ENCODE measurements around the gene REPIN1.

Gene REPIN1

DNA sequence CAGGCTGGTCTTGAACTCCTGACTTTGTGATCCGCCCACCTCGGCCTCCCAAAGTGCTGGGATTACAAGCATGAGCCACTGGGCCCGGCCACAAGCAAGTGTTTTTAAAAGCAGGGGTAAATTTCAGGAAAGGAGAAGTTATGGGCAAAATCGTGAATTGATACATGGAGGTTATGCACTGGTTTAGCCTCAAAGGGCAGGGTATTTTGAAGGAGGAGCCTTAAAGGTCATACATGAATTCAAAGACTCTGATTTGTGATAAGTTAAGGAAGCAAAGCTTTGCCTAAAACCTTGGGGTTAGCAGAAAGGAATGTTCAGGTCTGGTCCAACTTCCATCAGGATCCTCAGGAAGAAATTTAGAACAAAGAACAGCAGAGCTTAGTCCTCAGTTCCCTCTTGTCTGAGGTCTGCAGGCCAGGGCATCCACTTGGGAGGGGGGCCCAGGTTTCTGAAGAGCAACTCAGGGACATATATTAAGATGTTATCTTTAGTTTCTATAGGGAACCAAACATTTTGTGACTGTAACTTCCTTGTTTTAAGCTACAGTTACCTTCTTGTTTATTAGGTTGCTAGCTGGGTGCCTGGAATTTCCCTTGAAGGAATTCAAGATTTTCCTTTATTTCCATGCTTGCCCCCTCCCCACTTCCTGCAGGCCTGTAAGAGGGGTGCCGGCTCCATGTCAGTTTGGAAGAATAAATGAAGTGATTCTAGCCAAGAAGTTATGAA lies 2.8 kb upstream of the REPIN1 start:
- no peak for DNase-seq (ENCODE audit: low read depth)
- no peak overlapping the region for H3K4me3 ChIP-seq (ENCODE audit: low read length)
- TF ChIP-seq, protein P1, sequence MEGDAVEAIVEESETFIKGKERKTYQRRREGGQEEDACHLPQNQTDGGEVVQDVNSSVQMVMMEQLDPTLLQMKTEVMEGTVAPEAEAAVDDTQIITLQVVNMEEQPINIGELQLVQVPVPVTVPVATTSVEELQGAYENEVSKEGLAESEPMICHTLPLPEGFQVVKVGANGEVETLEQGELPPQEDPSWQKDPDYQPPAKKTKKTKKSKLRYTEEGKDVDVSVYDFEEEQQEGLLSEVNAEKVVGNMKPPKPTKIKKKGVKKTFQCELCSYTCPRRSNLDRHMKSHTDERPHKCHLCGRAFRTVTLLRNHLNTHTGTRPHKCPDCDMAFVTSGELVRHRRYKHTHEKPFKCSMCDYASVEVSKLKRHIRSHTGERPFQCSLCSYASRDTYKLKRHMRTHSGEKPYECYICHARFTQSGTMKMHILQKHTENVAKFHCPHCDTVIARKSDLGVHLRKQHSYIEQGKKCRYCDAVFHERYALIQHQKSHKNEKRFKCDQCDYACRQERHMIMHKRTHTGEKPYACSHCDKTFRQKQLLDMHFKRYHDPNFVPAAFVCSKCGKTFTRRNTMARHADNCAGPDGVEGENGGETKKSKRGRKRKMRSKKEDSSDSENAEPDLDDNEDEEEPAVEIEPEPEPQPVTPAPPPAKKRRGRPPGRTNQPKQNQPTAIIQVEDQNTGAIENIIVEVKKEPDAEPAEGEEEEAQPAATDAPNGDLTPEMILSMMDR (conservative IDR thresholded peaks at IDR 0.05; ENCODE audit: low read length), result no peak

DNA sequence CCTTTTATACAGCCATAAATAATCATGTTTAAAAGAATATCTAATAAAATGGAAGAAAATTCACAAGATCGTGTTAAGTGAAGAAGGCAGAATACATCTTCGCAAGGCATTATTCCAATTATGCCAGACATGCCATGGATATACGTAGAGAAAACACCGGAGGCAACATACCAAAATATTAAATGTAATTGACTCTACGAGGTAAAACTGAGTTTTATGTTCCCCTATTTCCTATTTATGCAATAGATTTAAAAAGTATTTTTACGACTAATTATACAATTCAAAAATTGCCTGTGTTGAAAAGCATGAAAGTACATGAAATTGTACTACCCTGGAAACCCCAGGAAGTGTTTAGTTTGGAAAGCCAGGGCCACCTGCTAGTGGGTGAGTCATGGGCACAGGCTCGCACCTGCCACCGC lies 936 bp upstream of the REPIN1 start:
- DNase-seq (ENCODE audit: low read depth), result no peak
- H3K4me3 ChIP-seq (ENCODE audit: low read length), result peak overlapping the region; percentile 90
- TF ChIP-seq, protein P1 (conservative IDR thresholded peaks at IDR 0.05; ENCODE audit: low read length), result no peak

DNA sequence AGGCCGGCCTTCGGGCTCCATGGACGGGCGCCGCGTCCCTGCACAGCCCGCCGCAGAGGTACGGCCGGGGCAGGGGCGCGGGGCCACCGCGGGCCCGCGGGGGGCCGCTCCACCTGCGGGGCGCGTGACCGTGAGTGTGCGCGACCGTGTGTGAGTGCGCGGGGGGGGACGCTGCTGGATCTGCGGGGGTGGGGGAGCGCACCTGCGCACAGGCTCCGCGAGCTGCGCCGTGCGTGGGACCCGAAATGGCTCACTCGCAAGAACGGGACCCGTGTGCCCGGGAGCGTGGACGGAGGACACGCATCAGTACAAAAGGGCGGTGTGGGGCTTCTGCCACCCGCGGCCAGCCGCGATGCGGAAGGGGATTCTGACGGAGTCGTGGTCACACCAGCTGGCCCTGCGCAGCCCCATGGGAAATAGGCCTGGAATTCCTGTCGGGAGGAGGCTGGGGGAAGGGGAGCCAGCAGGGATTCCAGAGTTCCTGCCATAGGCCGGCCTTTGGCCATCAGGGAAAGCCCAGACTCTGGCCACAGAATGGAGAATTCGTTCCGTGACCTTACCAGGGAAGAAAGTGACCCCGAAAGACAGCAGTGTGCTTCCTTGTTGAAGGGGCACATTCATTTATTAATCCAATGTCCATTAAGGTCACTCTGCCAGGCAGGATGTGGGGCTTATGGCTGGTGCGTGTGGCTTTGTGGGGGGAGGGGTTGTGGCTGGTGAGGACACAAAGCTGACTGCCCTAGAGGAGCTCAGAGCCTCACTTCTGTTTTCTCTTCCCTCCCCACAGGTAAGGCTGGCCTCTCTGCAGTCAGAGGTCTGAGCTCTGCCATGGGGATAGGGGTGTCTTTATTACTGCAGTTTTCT lies 494 bp downstream of the REPIN1 start:
- H3K4me3 ChIP-seq (ENCODE audit: low read length), result peak overlapping the region; percentile 90
- DNase-seq (ENCODE audit: low read depth), result peak; percentile 78
- TF ChIP-seq, protein P1 (conservative IDR thresholded peaks at IDR 0.05; ENCODE audit: low read length), result no peak

DNA sequence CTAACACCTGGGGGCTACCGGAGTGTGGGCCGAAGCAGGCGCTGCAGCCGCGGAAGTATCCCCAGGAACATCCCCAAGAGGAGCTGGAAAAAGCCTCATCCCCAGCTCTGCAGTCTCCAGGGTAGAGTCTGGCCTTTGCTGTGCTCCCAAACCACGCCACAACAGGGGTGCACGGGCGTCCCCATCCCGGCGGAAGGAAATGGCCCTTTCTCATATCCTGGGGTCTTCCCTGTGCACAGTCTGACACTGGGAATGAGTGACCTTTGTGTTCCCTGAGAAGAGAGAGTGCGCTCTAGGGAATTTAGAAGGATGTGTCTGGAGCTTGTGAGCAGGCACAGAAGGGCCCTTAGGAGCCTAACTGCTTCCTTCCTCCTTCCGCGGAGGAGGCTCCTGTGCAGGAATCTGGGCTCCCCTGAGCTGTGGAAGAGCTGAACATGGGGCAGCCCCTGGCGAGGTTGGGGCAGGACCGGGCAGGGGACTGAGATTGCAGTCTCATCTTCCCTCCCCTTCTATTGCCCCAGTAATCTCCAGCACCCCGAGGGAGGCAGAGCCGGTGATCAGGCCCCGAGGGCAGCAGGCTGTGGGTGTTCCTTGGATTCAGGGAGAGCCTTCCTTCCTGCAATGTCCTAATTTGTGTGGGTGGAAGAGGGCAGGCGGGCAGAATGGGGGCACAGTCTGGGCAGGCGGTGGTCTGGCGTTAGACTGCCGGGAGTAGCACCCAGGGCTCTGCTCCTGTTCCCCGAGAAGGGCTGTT lies 1.3 kb downstream of the REPIN1 start:
- TF ChIP-seq, protein P1 (conservative IDR thresholded peaks at IDR 0.05; ENCODE audit: low read length), result no peak
- no peak for DNase-seq (ENCODE audit: low read depth)
- peak overlapping the region; percentile 90 for H3K4me3 ChIP-seq (ENCODE audit: low read length)

DNA sequence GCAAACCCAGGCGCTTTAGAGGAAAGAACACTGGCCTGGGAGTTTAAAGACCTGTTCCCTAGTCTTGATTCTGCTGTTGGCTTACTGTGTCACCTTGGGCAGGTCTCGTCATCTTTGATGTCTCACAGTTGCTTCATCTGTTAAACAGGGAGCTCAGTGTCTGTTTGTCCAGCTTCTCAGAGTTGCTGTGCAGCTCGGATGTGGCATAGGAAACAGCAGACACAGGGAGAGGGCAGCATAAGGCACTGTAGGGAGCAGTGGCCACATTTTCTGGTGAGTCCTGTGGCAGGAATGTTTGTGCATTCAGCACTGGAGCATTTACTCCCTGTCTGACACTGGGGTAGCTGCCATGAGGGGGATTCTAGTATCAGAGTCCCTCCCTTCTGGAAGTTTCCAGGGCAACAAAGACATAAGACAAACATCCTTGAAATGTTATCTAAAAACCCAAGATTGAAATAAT lies 2.0 kb downstream of the REPIN1 start:
- H3K4me3 ChIP-seq (ENCODE audit: low read length), result peak overlapping the region; percentile 90
- peak; percentile 71 for DNase-seq (ENCODE audit: low read depth)
- TF ChIP-seq, protein P1 (conservative IDR thresholded peaks at IDR 0.05; ENCODE audit: low read length), result peak; percentile 11; the same call in 1 of the 2 replicates

DNA sequence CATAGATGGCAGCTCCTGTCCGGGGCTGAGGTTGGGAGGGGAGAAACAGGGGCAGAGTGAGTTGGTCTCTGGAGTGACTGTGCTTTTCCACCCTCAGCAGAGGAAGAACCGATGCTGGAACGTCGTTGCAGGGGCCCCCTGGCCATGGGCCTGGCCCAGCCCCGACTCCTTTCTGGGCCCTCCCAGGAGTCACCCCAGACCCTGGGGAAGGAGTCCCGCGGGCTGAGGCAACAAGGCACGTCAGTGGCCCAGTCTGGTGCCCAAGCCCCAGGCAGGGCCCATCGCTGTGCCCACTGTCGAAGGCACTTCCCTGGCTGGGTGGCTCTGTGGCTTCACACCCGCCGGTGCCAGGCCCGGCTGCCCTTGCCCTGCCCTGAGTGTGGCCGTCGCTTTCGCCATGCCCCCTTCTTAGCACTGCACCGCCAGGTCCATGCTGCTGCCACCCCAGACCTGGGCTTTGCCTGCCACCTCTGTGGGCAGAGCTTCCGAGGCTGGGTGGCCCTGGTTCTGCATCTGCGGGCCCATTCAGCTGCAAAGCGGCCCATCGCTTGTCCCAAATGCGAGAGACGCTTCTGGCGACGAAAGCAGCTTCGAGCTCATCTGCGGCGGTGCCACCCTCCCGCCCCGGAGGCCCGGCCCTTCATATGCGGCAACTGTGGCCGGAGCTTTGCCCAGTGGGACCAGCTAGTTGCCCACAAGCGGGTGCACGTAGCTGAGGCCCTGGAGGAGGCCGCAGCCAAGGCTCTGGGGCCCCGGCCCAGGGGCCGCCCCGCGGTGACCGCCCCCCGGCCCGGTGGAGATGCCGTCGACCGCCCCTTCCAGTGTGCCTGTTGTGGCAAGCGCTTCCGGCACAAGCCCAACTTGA lies 2.7 kb downstream of the REPIN1 start:
- no peak for DNase-seq (ENCODE audit: low read depth)
- TF ChIP-seq, protein P1 (conservative IDR thresholded peaks at IDR 0.05; ENCODE audit: low read length), result no peak
- H3K4me3 ChIP-seq (ENCODE audit: low read length), result no peak overlapping the region

Measured in AG10803 (cell line).